H1 (cell line): ENCODE results near the gene PLXDC2. TPM values are rescaled to one million over a fixed set of nuclear protein-coding genes. Genes with fewer than 3 reads are reported as not detected.

Experiments used
- FOSL1 ChIP-seq: IDR thresholded peaks from 2 replicates; pipeline ENCODE4 v1.6.1; 2011; ENCODE audit warnings: mild to moderate bottlenecking, low read depth, low read length, moderate library complexity; ENCODE audit not compliant: insufficient read depth
- SIRT6 ChIP-seq: IDR thresholded peaks from one replicate; pipeline ENCODE4 v1.7.1; 2012; ENCODE audit warnings: low read length, inconsistent platforms
- polyA plus RNA-seq, 7 experiments: library from polyadenylated mRNA; depleted of rRNA in 3 of 7; stranded (reverse) in 5 of 7; unstranded in 2 of 7; fragments of >200 nt in 5 of 7; fragments of 200-250 nt in 2 of 7; gene quantifications; 1 replicate in 5 of 7; 2 replicates in 1 of 7; 4 replicates in 1 of 7; pipeline versions ENCODE4 v1.2.1 to v1.2.3, GENCODE V29; 2011 to 2013; ENCODE audit warnings: missing spikeins in 2 of 7, mixed read lengths in 2 of 7
- total RNA-seq: library from RNA; stranded (reverse); fragmentation: NEBNext Ultra II Directional; extraction: Animal tissue kit (Norgen Biotek cat#: 25700); gene quantifications from 2 replicates; pipeline ENCODE4 v1.2.1, GENCODE V29; 2021
- TF ChIP-seq, protein P1 (sequence below): fragments of 300-600 bp; sonication (generic); IDR thresholded peaks from 2 replicates; pipeline ENCODE4 v1.7.1; 2012; ENCODE audit warnings: low read length, moderate library complexity, mild to moderate bottlenecking, inconsistent platforms; ENCODE audit not compliant: insufficient replicate concordance

PLXDC2 gene
- total and polyA plus RNA-seq, 2 of the 8 experiments (the other 6 are each of a cell fraction or from before 2014, with no cell fraction given): 23.0 to 40.5 TPM

DNA sequence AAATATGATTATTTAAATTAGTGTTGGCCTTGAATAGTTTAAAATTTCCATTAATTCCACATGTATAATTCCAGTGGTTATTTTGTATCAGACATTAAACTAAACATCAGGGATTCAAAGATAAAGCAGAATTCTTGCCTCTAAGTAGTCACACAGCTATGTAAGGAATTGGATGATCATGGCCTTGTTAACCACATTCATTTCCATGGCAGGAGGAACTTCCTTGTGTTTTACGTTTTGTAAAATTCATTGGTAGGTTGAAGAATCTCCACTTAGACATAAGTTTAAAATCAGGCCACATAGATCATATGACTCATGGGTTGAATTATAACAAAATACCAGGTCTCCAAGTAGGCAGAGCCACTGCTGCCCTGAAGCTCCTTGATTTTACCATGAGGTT lies 289.7 kb downstream of the PLXDC2 start (continued):
- TF ChIP-seq, protein P1, sequence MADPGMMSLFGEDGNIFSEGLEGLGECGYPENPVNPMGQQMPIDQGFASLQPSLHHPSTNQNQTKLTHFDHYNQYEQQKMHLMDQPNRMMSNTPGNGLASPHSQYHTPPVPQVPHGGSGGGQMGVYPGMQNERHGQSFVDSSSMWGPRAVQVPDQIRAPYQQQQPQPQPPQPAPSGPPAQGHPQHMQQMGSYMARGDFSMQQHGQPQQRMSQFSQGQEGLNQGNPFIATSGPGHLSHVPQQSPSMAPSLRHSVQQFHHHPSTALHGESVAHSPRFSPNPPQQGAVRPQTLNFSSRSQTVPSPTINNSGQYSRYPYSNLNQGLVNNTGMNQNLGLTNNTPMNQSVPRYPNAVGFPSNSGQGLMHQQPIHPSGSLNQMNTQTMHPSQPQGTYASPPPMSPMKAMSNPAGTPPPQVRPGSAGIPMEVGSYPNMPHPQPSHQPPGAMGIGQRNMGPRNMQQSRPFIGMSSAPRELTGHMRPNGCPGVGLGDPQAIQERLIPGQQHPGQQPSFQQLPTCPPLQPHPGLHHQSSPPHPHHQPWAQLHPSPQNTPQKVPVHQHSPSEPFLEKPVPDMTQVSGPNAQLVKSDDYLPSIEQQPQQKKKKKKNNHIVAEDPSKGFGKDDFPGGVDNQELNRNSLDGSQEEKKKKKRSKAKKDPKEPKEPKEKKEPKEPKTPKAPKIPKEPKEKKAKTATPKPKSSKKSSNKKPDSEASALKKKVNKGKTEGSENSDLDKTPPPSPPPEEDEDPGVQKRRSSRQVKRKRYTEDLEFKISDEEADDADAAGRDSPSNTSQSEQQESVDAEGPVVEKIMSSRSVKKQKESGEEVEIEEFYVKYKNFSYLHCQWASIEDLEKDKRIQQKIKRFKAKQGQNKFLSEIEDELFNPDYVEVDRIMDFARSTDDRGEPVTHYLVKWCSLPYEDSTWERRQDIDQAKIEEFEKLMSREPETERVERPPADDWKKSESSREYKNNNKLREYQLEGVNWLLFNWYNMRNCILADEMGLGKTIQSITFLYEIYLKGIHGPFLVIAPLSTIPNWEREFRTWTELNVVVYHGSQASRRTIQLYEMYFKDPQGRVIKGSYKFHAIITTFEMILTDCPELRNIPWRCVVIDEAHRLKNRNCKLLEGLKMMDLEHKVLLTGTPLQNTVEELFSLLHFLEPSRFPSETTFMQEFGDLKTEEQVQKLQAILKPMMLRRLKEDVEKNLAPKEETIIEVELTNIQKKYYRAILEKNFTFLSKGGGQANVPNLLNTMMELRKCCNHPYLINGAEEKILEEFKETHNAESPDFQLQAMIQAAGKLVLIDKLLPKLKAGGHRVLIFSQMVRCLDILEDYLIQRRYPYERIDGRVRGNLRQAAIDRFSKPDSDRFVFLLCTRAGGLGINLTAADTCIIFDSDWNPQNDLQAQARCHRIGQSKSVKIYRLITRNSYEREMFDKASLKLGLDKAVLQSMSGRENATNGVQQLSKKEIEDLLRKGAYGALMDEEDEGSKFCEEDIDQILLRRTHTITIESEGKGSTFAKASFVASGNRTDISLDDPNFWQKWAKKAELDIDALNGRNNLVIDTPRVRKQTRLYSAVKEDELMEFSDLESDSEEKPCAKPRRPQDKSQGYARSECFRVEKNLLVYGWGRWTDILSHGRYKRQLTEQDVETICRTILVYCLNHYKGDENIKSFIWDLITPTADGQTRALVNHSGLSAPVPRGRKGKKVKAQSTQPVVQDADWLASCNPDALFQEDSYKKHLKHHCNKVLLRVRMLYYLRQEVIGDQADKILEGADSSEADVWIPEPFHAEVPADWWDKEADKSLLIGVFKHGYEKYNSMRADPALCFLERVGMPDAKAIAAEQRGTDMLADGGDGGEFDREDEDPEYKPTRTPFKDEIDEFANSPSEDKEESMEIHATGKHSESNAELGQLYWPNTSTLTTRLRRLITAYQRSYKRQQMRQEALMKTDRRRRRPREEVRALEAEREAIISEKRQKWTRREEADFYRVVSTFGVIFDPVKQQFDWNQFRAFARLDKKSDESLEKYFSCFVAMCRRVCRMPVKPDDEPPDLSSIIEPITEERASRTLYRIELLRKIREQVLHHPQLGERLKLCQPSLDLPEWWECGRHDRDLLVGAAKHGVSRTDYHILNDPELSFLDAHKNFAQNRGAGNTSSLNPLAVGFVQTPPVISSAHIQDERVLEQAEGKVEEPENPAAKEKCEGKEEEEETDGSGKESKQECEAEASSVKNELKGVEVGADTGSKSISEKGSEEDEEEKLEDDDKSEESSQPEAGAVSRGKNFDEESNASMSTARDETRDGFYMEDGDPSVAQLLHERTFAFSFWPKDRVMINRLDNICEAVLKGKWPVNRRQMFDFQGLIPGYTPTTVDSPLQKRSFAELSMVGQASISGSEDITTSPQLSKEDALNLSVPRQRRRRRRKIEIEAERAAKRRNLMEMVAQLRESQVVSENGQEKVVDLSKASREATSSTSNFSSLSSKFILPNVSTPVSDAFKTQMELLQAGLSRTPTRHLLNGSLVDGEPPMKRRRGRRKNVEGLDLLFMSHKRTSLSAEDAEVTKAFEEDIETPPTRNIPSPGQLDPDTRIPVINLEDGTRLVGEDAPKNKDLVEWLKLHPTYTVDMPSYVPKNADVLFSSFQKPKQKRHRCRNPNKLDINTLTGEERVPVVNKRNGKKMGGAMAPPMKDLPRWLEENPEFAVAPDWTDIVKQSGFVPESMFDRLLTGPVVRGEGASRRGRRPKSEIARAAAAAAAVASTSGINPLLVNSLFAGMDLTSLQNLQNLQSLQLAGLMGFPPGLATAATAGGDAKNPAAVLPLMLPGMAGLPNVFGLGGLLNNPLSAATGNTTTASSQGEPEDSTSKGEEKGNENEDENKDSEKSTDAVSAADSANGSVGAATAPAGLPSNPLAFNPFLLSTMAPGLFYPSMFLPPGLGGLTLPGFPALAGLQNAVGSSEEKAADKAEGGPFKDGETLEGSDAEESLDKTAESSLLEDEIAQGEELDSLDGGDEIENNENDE: no peak
- TF ChIP-seq SIRT6 (no peak), FOSL1 (no peak)
